ENCODE data around the gene TSPAN9. TPM values are rescaled to one million over a fixed set of nuclear protein-coding genes. Genes with fewer than 3 reads are reported as not detected.

The TSPAN9 gene
- total and polyA plus RNA-seq, 10 of the 15 experiments (the other 5 are each of a cell fraction or from before 2014, with no cell fraction given) = 0.03 to 1.0 (median 0.12) TPM; not detected in 5

GRCh38 chr12:3319723-3320492 lies 242.7 kb downstream of the TSPAN9 start:
- Histone ChIP-seq H3K9ac (ENCODE audit: control insufficient read depth, insufficient read depth, low read length) (no peak overlapping the region), H3K4me2 (ENCODE audit: control insufficient read depth, insufficient read depth) (no peak overlapping the region), H3K36me3 (ENCODE audit: control insufficient read depth in 2 of 2, insufficient read depth in 2 of 2, low read length in 1 of 2) (no peaks in the 10 kb centered on the region), H4K20me1 (ENCODE audit: control insufficient read depth, insufficient read depth) (no peaks in the 10 kb centered on the region), H3K27ac (ENCODE audit: control insufficient read depth, insufficient read depth) (no peak overlapping the region), H3K9me3 (replicated peaks; ENCODE audit: control insufficient read depth, insufficient read depth, low read length) (no peaks in the 10 kb centered on the region), H2AFZ (ENCODE audit: control insufficient read depth, low read depth, low read length) (no peak overlapping the region), H3K79me2 (ENCODE audit: control insufficient read depth, insufficient read depth, low read length) (no peaks in the 10 kb centered on the region), H3K4me1 (ENCODE audit: control insufficient read depth, insufficient read depth, low read length) (no peaks in the 10 kb centered on the region), H3K27me3 (replicated peaks in 1 of 2; ENCODE audit: control insufficient read depth in 2 of 2, insufficient read depth in 2 of 2, low read length in 1 of 2) (peaks cover 0 to 6% of the 10 kb centered on the region in 2 experiments; a peak in 3 of 4 replicates), H3K4me3 (no peak overlapping the region)
- TF ChIP-seq CEBPB (IDR thresholded peaks at IDR 0.05; ENCODE audit: borderline replicate concordance in 1 of 2, low read depth in 2 of 2, low read length in 2 of 2) = no peak
- no peak for TF ChIP-seq ZBTB11 (CRISPR knock-in tag; IDR thresholded peaks at IDR 0.05)
- no peak for TF ChIP-seq SMC3 (IDR thresholded peaks at IDR 0.05; ENCODE audit: borderline replicate concordance, low read length)
- TF ChIP-seq MXI1 (IDR thresholded peaks at IDR 0.05; ENCODE audit: low read depth, low read length) = no peak
- no peak for TF ChIP-seq SMAD5 (IDR thresholded peaks at IDR 0.05; ENCODE audit: low read depth)
- TF ChIP-seq TBL1XR1 (IDR thresholded peaks at IDR 0.05; ENCODE audit: low read depth, low read length) = no peak
- no peak for TF ChIP-seq KLF5 (IDR thresholded peaks at IDR 0.05; ENCODE audit: partially characterized antibody)
- TF ChIP-seq HDAC2 (IDR thresholded peaks at IDR 0.05) = no peak
- no peak for TF ChIP-seq CREB1 (IDR thresholded peaks at IDR 0.05; ENCODE audit: low read depth)
- no peak for TF ChIP-seq SMAD1 (IDR thresholded peaks at IDR 0.05; ENCODE audit: low read depth, partially characterized antibody)
- TF ChIP-seq NBN (IDR thresholded peaks at IDR 0.05) = no peak
- TF ChIP-seq RELA (IDR thresholded peaks at IDR 0.05; ENCODE audit: borderline replicate concordance, partially characterized antibody) = no peak
- no peak for TF ChIP-seq ZNF217 (IDR thresholded peaks at IDR 0.05)
- TF ChIP-seq CTCF (IDR thresholded peaks at IDR 0.05 in 2 of 3, conservative IDR thresholded peaks at IDR 0.05 in 1 of 3; ENCODE audit: control insufficient read depth in 2 of 3, extremely low read depth in 1 of 3, insufficient read depth in 1 of 3, low read depth in 3 of 3, low read length in 3 of 3) = no peak
- TF ChIP-seq MAX (IDR thresholded peaks at IDR 0.05; ENCODE audit: low read depth, low read length) = no peak
- no peak for TF ChIP-seq ZNF274 (IDR thresholded peaks at IDR 0.05; ENCODE audit: insufficient read depth, insufficient read length)
- TF ChIP-seq PAX8 (IDR thresholded peaks at IDR 0.05) = no peak
- no peak for TF ChIP-seq NR2C2 (IDR thresholded peaks at IDR 0.05; ENCODE audit: borderline replicate concordance, control insufficient read depth, insufficient read length, low read depth)
- no peak for TF ChIP-seq ZNF384 (IDR thresholded peaks at IDR 0.05; ENCODE audit: borderline replicate concordance, low read depth, low read length)
- no peak for TF ChIP-seq SREBF2 (IDR thresholded peaks at IDR 0.05; ENCODE audit: low read length)
- SMC1A ChIA-PET (ENCODE audit: uncharacterized antibody, unreplicated experiment) = no interaction called here
- no peak for ATAC-seq
- WGBS (ENCODE audit: insufficient coverage, insufficient replicate concordance, low lambda C conversion rate, missing lambda C conversion rate) = 18% methylated on average over 17 of the region's 17 CpGs
- in situ Hi-C loops (cut with MboI) = no loop called here
- no peak for FAIRE-seq
- POLR2A ChIA-PET = no interaction called here
- BruUV-seq (replicated peaks) = no TSS peak
- CTCF ChIA-PET = interaction anchor here (1.1 kb wide), 1 partner anchor 19 kb away, joined by 4 read pairs; no protein-coding TSS in a partner anchor
- RAD21 ChIA-PET (ENCODE audit: unreplicated experiment) = no interaction called here
- no peak for DNase-seq (ENCODE audit: low read depth, low spot score)
- intact Hi-C loops (cut with micrococcal nuclease; ENCODE audit: unreplicated experiment) = no loop called here
